ENCODE results near the gene TYK2. TPM values are rescaled to one million over a fixed set of nuclear protein-coding genes. Genes with fewer than 3 reads are reported as not detected.

The TYK2 gene
- total RNA-seq, 1 experiment from 2014 or later = 66.4 TPM

GRCh38 chr19:10363789-10364281, 16.5 kb downstream of the TYK2 start:
- H3K36me3 Mint-ChIP-seq = peaks cover 25% of the 10 kb centered on the region; the same call in 1 of the 2 replicates
- H3K4me3 Mint-ChIP-seq = no peak overlapping the region
- ATAC-seq (no peak), DNase-seq (ENCODE audit: low spot score) (no peak)
- H3K27me3 Mint-ChIP-seq (ENCODE audit: low read depth) = no peaks in the 10 kb centered on the region
- TF ChIP-seq ATF2 (CRISPR knock-in tag; IDR thresholded peaks at IDR 0.05; ENCODE audit: borderline replicate concordance, low read depth) = no peak
- TF ChIP-seq SMAD3 (CRISPR knock-in tag; IDR thresholded peaks at IDR 0.05; ENCODE audit: borderline replicate concordance) = no peak
- no peak for TF ChIP-seq ATF3 (CRISPR knock-in tag; conservative IDR thresholded peaks at IDR 0.05)
- TF ChIP-seq ZNF317 (CRISPR knock-in tag; IDR thresholded peaks at IDR 0.05; ENCODE audit: borderline replicate concordance, low read depth) = no peak
- no peak for TF ChIP-seq ZNF138 (CRISPR knock-in tag; conservative IDR thresholded peaks at IDR 0.05)
- no peak for TF ChIP-seq ZNF512 (CRISPR knock-in tag; IDR thresholded peaks at IDR 0.05; ENCODE audit: borderline replicate concordance)
- no peak for TF ChIP-seq ATF6 (CRISPR knock-in tag; IDR thresholded peaks at IDR 0.05)
- no peak for TF ChIP-seq FOXK1 (CRISPR knock-in tag; IDR thresholded peaks at IDR 0.05)
- no peak for TF ChIP-seq NR2C2 (CRISPR knock-in tag; IDR thresholded peaks at IDR 0.05)
- TF ChIP-seq ZNF263 (CRISPR knock-in tag; IDR thresholded peaks at IDR 0.05; ENCODE audit: low read depth) = no peak
- TF ChIP-seq AFF4 (CRISPR knock-in tag; IDR thresholded peaks at IDR 0.05; ENCODE audit: borderline replicate concordance) = no peak
- no peak for TF ChIP-seq ATF1 (CRISPR knock-in tag; IDR thresholded peaks at IDR 0.05)
- no peak for TF ChIP-seq ELF4 (CRISPR knock-in tag; IDR thresholded peaks at IDR 0.05; ENCODE audit: low read depth)
- no peak for TF ChIP-seq ZMAT4 (CRISPR knock-in tag; IDR thresholded peaks at IDR 0.05)
- TF ChIP-seq ZNF232 (CRISPR knock-in tag; IDR thresholded peaks at IDR 0.05) = no peak
- TF ChIP-seq ZNF281 (CRISPR knock-in tag; IDR thresholded peaks at IDR 0.05) = no peak
- no peak for TF ChIP-seq TCF7 (CRISPR knock-in tag; IDR thresholded peaks at IDR 0.05; ENCODE audit: low read depth)
- no peak for TF ChIP-seq CTCF (IDR thresholded peaks at IDR 0.05)
- no peaks in the 10 kb centered on the region for H3K9me3 Mint-ChIP-seq
- no peak overlapping the region for H3K27ac Mint-ChIP-seq
- no peaks in the 10 kb centered on the region for H3K4me1 Mint-ChIP-seq
- POLR2A ChIA-PET = no interaction called here
- CTCF ChIA-PET = no interaction called here
